ENCODE results near the gene TNFRSF12A. TPM values are rescaled to one million over a fixed set of nuclear protein-coding genes. Genes with fewer than 3 reads are reported as not detected.
A peak's percentile ranks its signal among the peaks of the same experiment; 100 is the strongest.

TNFRSF12A gene
- total and polyA plus RNA-seq, 2 of the 13 experiments (the other 11 are each of a cell fraction or from before 2014, with no cell fraction given): 61.9 to 66.0 TPM

GRCh38 chr16:2980227-2981176, 39.7 kb upstream of the TNFRSF12A start, which contains the start of gene PKMYT1 (continued):
- TF ChIP-seq ZXDC (CRISPR knock-in tag; IDR thresholded peaks at IDR 0.05) (0 out of 2 replicates have a peak, but pooled peaks have one; percentile 26), RFX3 (CRISPR knock-in tag; IDR thresholded peaks at IDR 0.05) (no peak), ZNF501 (CRISPR knock-in tag; IDR thresholded peaks at IDR 0.05) (peak; percentile 53; the same call in 1 of the 2 replicates), JUND (CRISPR knock-in tag; IDR thresholded peaks at IDR 0.05) (peak; percentile 30; the same call in 1 of the 2 replicates)
- TF ChIP-seq, protein P1, sequence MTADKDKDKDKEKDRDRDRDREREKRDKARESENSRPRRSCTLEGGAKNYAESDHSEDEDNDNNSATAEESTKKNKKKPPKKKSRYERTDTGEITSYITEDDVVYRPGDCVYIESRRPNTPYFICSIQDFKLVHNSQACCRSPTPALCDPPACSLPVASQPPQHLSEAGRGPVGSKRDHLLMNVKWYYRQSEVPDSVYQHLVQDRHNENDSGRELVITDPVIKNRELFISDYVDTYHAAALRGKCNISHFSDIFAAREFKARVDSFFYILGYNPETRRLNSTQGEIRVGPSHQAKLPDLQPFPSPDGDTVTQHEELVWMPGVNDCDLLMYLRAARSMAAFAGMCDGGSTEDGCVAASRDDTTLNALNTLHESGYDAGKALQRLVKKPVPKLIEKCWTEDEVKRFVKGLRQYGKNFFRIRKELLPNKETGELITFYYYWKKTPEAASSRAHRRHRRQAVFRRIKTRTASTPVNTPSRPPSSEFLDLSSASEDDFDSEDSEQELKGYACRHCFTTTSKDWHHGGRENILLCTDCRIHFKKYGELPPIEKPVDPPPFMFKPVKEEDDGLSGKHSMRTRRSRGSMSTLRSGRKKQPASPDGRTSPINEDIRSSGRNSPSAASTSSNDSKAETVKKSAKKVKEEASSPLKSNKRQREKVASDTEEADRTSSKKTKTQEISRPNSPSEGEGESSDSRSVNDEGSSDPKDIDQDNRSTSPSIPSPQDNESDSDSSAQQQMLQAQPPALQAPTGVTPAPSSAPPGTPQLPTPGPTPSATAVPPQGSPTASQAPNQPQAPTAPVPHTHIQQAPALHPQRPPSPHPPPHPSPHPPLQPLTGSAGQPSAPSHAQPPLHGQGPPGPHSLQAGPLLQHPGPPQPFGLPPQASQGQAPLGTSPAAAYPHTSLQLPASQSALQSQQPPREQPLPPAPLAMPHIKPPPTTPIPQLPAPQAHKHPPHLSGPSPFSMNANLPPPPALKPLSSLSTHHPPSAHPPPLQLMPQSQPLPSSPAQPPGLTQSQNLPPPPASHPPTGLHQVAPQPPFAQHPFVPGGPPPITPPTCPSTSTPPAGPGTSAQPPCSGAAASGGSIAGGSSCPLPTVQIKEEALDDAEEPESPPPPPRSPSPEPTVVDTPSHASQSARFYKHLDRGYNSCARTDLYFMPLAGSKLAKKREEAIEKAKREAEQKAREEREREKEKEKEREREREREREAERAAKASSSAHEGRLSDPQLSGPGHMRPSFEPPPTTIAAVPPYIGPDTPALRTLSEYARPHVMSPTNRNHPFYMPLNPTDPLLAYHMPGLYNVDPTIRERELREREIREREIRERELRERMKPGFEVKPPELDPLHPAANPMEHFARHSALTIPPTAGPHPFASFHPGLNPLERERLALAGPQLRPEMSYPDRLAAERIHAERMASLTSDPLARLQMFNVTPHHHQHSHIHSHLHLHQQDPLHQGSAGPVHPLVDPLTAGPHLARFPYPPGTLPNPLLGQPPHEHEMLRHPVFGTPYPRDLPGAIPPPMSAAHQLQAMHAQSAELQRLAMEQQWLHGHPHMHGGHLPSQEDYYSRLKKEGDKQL (CRISPR knock-in tag; IDR thresholded peaks at IDR 0.05; ENCODE audit: low read depth): no peak

All from HepG2 (cell line).